GM18505 (cell line): ENCODE data around the gene ZNF574.
"Not testable (repeated sequence)": the region's sequence is repeated elsewhere in the genome, so short reads cannot be mapped to it uniquely, and the experiment has no call there.

Source experiments
- ATAC-seq: cut with Tn5 transposase; IDR thresholded peaks from one replicate; pipeline ENCODE4 v1.9.1; 2021; ENCODE audit not compliant: unreplicated experiment
- POLR2A ChIP-seq: IDR thresholded peaks from 4 replicates; pipeline ENCODE4 v1.6.1; 2011; ENCODE audit warnings: borderline replicate concordance; ENCODE audit not compliant: insufficient read depth, insufficient read length; ENCODE audit errors: extremely low read depth

The ZNF574 gene

GRCh38 chr19:42092350-42092749 lies 16.4 kb downstream of the ZNF574 start:
- ATAC-seq: no peak
- no peak for TF ChIP-seq POLR2A

GRCh38 chr19:42093505-42093904 lies 17.5 kb downstream of the ZNF574 start:
- ATAC-seq: no peak
- TF ChIP-seq POLR2A: no peak

- ATAC-seq: no peak
- no peak for TF ChIP-seq POLR2A
These were observed 18.0 kb downstream of the ZNF574 start for GRCh38 chr19:42093926-42094325.

GRCh38 chr19:42095142-42095813 lies 19.3 kb downstream of the ZNF574 start:
- TF ChIP-seq POLR2A: no peak
- no peak for ATAC-seq

- ATAC-seq: no peak
- no peak for TF ChIP-seq POLR2A
These were observed 19.9 kb downstream of the ZNF574 start for GRCh38 chr19:42095814-42096230.

GRCh38 chr19:42096255-42096837 lies 20.4 kb downstream of the ZNF574 start:
- no peak for ATAC-seq
- no peak for TF ChIP-seq POLR2A

GRCh38 chr19:42097461-42097860 lies 21.5 kb downstream of the ZNF574 start:
- no peak for ATAC-seq
- no peak for TF ChIP-seq POLR2A

- no peak for TF ChIP-seq POLR2A
- ATAC-seq: no peak
These were observed 22.8 kb downstream of the ZNF574 start for GRCh38 chr19:42098781-42099180.

- no peak for TF ChIP-seq POLR2A
- ATAC-seq: no peak
These were observed 23.5 kb downstream of the ZNF574 start for GRCh38 chr19:42099336-42099925.

GRCh38 chr19:42100241-42100640 lies 24.3 kb downstream of the ZNF574 start:
- ATAC-seq: not testable (repeated sequence)

- ATAC-seq: no peak
- TF ChIP-seq POLR2A: no peak
These were observed 26.9 kb downstream of the ZNF574 start for GRCh38 chr19:42102877-42103276.

GRCh38 chr19:42105368-42105767 lies 29.4 kb downstream of the ZNF574 start:
- no peak for ATAC-seq
- TF ChIP-seq POLR2A: no peak

- peak; percentile 62 for ATAC-seq
- no peak for TF ChIP-seq POLR2A
These were observed 32.8 kb downstream of the ZNF574 start for GRCh38 chr19:42108527-42109389.
